Lower leg skin (tissue), 3 donors: ENCODE measurements around the gene ZNF580.

Source experiments
- CTCF ChIP-seq, 3 donors: fragments of 450-650 bp; IDR thresholded peaks; one replicate each; pipeline ENCODE4 v1.5.1; 2016; ENCODE audit warnings: antibody characterized with exemption in 3 of 3, mild to moderate bottlenecking in 3 of 3, moderate library complexity in 2 of 3
- POLR2A ChIP-seq, 2 donors: fragments of 450-650 bp; IDR thresholded peaks; one replicate each; pipeline ENCODE4 v1.6.1; 2016 to 2017; ENCODE audit warnings: antibody characterized with exemption in 2 of 2, mild to moderate bottlenecking in 1 of 2, moderate library complexity in 1 of 2

GRCh38 chr19:55614711-55615542 is 25.9 kb upstream of the ZNF580 start:
- TF ChIP-seq CTCF (IDR thresholded peaks at IDR 0.05) (no peak), POLR2A (IDR thresholded peaks at IDR 0.05) (no peak)
